ENCODE measurements around the gene GPC5. TPM values are rescaled to one million over a fixed set of nuclear protein-coding genes. Genes with fewer than 3 reads are reported as not detected.
A peak's percentile ranks its signal among the peaks of the same experiment; 100 is the strongest.

The GPC5 gene
- total and polyA plus RNA-seq, 2 of the 8 experiments (the other 6 are each of a cell fraction or from before 2014, with no cell fraction given): 0.20 to 0.39 TPM

- H4K20me1 ChIP-seq (replicated peaks in 1 of 2; ENCODE audit: control insufficient read depth in 1 of 2, insufficient read depth in 2 of 2, low read length in 2 of 2): no peaks in the 10 kb centered on the region
- H2BK20ac ChIP-seq (ENCODE audit: low read length): no peak overlapping the region
- 87% methylated on average over 4 of the region's 4 CpGs; no CpG with 5 or more reads in 1 of the 2 experiments for WGBS, 2 experiments (ENCODE audit: extremely low coverage in 1 of 2, insufficient coverage in 1 of 2, insufficient read length in 1 of 2, insufficient replicate concordance in 2 of 2, low coverage in 1 of 2, low lambda C conversion rate in 2 of 2, missing lambda C conversion rate in 1 of 2)
- H2BK5ac ChIP-seq (ENCODE audit: low read depth, low read length): no peak overlapping the region
- H2AFZ ChIP-seq (ENCODE audit: low read length): no peak overlapping the region
- no peak overlapping the region for H2BK120ac ChIP-seq (replicated peaks; ENCODE audit: low read depth, low read length)
- DNase-seq (ENCODE audit: low read depth in 1 of 2, low spot score in 2 of 2) (no peak), FAIRE-seq (no peak)
- H4K91ac ChIP-seq (replicated peaks; ENCODE audit: insufficient read length, low read length): no peak overlapping the region
- H3K36me3 ChIP-seq (ENCODE audit: control insufficient read depth in 2 of 4, insufficient read depth in 4 of 4, low read length in 3 of 4): no peaks in the 10 kb centered on the region
- peak overlapping the region; percentile 65 for H3K56ac ChIP-seq (replicated peaks; ENCODE audit: insufficient read length, low read depth, low read length)
- H3K23ac ChIP-seq (ENCODE audit: insufficient read length): no peak overlapping the region
- H3K4ac ChIP-seq (replicated peaks; ENCODE audit: insufficient read length, low read depth, low read length): no peak overlapping the region
- no peak overlapping the region for H2BK15ac ChIP-seq (ENCODE audit: low read length)
- H3K27me3 ChIP-seq (replicated peaks in 1 of 4; ENCODE audit: control insufficient read depth in 3 of 4, extremely low read depth in 1 of 4, insufficient read depth in 3 of 4, low read length in 3 of 4): no peaks in the 10 kb centered on the region
- CTCF ChIA-PET (ENCODE audit: partially characterized antibody): interaction anchor here (1.0 to 1.4 kb wide), 3 partner anchors 11 to 374 kb away, joined by 3 read pairs; no protein-coding TSS in a partner anchor
- POLR2A ChIA-PET (ENCODE audit: partially characterized antibody): no interaction called here
- H3K18ac ChIP-seq (ENCODE audit: extremely low read depth, low read length): no peak overlapping the region
- no peak overlapping the region for H4K5ac ChIP-seq (ENCODE audit: insufficient read length, low read depth, low read length)
- H3K4me1 ChIP-seq (replicated peaks in 1 of 4; ENCODE audit: control insufficient read depth in 3 of 4, insufficient read depth in 4 of 4, low read length in 3 of 4): no peaks in the 10 kb centered on the region
- H3K4me2 ChIP-seq (ENCODE audit: insufficient read depth in 1 of 2, low read depth in 2 of 2, low read length in 2 of 2): no peak overlapping the region
- H3K79me1 ChIP-seq (ENCODE audit: low read depth, low read length): no peaks in the 10 kb centered on the region
- H3K23me2 ChIP-seq (ENCODE audit: low read depth, low read length): no peaks in the 10 kb centered on the region; the same call in 1 of the 2 replicates
- no peak overlapping the region for H4K8ac ChIP-seq (ENCODE audit: extremely low read depth, insufficient read depth, low read length)
- no peak overlapping the region for H3K14ac ChIP-seq (ENCODE audit: insufficient read length)
- H3K27ac ChIP-seq (ENCODE audit: low read depth, low read length): no peak overlapping the region
- TF ChIP-seq SIN3A (conservative IDR thresholded peaks at IDR 0.05 in 1 of 2, IDR thresholded peaks at IDR 0.05 in 1 of 2; ENCODE audit: low read depth in 1 of 2, low read length in 2 of 2): no peak
- no peak for TF ChIP-seq BACH1 (IDR thresholded peaks at IDR 0.05; ENCODE audit: low read length)
- no peak for TF ChIP-seq FOSL1 (IDR thresholded peaks at IDR 0.05; ENCODE audit: insufficient read depth, low read depth, low read length)
- TF ChIP-seq USF2 (IDR thresholded peaks at IDR 0.05; ENCODE audit: low read length): no peak
- TF ChIP-seq CEBPB (IDR thresholded peaks at IDR 0.05; ENCODE audit: low read depth, low read length): no peak
- H3K4me3 ChIP-seq (ENCODE audit: extremely low read depth in 1 of 4, insufficient read depth in 2 of 4, low read depth in 3 of 4, low read length in 4 of 4): no peak overlapping the region
- no peaks in the 10 kb centered on the region for H3K9me3 ChIP-seq (ENCODE audit: insufficient read depth in 2 of 2, low read depth in 1 of 2, low read length in 1 of 2)
- no peak overlapping the region for H2AK5ac ChIP-seq (ENCODE audit: low read depth, low read length)
- no peak overlapping the region for H3K9ac ChIP-seq (replicated peaks in 1 of 4; ENCODE audit: extremely low read depth in 1 of 4, low read depth in 3 of 4, low read length in 3 of 4)
- H2BK12ac ChIP-seq (ENCODE audit: low read depth, low read length): no peak overlapping the region
- no peaks in the 10 kb centered on the region for H3K79me2 ChIP-seq (ENCODE audit: control insufficient read depth in 1 of 2, insufficient read depth in 2 of 2, low read length in 2 of 2)
Observed at GRCh38 chr13:91748416-91749089, 350.1 kb downstream of the GPC5 start.

Measured in H1 (cell line).